ENCODE measurements around the gene CFAP298.
"Not testable (repeated sequence)": the region's sequence is repeated elsewhere in the genome, so short reads cannot be mapped to it uniquely, and the experiment has no call there.

The CFAP298 gene, protein sequence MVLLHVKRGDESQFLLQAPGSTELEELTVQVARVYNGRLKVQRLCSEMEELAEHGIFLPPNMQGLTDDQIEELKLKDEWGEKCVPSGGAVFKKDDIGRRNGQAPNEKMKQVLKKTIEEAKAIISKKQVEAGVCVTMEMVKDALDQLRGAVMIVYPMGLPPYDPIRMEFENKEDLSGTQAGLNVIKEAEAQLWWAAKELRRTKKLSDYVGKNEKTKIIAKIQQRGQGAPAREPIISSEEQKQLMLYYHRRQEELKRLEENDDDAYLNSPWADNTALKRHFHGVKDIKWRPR

DNA sequence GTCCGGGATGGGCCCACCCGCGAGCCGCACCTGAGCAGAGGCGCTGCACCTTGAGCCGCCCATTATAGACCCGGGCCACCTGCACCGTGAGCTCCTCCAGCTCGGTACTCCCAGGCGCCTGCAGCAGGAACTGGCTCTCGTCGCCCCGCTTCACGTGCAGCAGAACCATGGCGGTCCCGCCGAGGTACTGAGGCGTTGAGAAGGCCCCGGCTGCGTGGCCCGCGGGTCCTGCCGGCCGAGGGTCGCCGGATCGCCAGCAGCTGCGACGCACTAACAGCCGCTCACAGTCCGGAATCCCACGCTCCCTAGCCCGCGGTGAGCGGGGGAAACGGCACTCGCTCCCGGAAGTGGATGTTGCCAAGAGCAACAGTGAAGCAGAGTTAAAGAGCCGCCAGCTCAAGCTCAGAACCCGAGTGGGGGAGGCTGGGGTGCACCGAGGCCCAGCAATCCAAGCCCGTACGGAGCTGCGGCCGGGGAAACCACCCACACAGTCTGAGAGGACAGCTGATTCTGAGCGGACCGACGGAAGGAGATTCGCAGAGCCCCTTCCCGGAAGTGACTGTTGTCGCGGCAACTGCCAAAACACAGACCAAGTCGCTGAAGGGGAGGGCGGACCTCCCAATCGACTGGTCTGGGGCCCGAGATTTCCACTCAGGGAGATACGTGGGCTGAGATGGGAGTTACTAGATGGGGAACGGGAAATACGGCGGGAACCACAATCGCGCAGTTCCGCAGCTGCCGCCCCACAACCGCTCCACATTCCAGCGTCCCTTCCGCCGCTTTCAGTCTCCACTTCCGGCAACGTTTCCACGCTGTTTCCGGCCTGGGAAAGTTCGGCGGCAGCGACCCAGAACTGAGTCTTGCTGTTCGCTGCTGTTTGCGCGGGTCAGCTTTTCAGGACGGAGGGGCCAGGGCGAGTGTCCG is at the start of gene CFAP298:
CFAP298 (minus strand) TSS at position 303 of the 924 bp plus-strand sequence; CDS start at position 169, 134 bp downstream.
- H3K36me3 ChIP-seq (ENCODE audit: control insufficient read depth in 2 of 2, insufficient read depth in 2 of 2, low read length in 2 of 2), result peaks cover 8 to 19% of the 10 kb centered on the region in 2 donors
- peaks cover 6% of the 10 kb centered on the region in 2 donors for H3K4me1 ChIP-seq (ENCODE audit: control insufficient read depth in 2 of 2, insufficient read depth in 2 of 2, low read length in 2 of 2)
- peak within 1 kb of the TSS; percentile 94 to 99 for H3K4me3 ChIP-seq (ENCODE audit: low read length in 2 of 2)
- peak within 1 kb of the TSS; percentile 67 to 84 for H3K9ac ChIP-seq (ENCODE audit: low read depth in 1 of 2, low read length in 2 of 2)
- H3K27ac ChIP-seq (ENCODE audit: low read depth in 2 of 2, low read length in 2 of 2), result peak within 1 kb of the TSS; percentile 88 to 94
- no peaks in the 10 kb centered on the region for H3K9me3 ChIP-seq (ENCODE audit: control insufficient read depth in 2 of 2, low read length in 2 of 2)
- H3K27me3 ChIP-seq (ENCODE audit: control insufficient read depth in 2 of 2, insufficient read depth in 2 of 2, low read length in 2 of 2), result no peaks in the 10 kb centered on the region

DNA sequence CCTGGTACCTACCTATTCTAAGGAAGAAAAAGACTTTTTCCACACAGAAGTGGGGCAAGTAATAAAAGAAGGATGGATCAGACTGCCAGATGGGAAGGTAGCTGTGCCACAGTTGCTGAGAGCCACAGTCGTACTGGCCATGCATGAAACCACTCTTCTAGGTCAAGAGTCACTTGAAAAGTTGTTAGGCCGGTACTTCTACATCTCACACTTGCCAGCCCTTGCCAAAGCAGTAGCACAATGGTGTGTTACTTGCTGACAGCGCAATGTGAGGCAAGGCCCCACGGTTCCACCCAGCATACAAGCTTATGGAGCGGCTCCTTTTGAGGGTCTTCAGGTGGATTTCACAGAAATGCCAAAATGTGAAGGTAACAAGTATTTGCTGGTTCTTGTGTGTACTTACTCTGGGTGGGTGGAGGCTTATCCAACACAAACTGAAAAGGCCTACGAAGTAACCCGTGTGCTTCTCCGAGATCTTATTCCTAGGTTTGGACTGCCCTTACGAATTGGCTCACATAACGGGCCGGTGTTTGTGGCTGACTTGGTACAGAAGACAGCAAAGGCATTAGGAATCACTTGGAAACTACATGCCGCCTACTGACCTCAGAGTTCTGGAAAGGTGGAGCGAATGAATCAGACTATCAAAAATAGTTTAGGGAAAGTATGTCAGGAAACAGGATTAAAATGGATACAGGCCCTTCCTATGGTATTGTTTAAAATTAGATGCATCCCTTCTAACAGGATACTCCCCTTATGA is 49.0 kb upstream of the CFAP298 start:
- not testable (repeated sequence) for H3K4me3 ChIP-seq (ENCODE audit: low read length in 2 of 2); H3K4me1 ChIP-seq (ENCODE audit: control insufficient read depth in 2 of 2, insufficient read depth in 2 of 2, low read length in 2 of 2); H3K27me3 ChIP-seq (ENCODE audit: control insufficient read depth in 2 of 2, insufficient read depth in 2 of 2, low read length in 2 of 2); H3K9ac ChIP-seq (ENCODE audit: low read depth in 1 of 2, low read length in 2 of 2); H3K27ac ChIP-seq (ENCODE audit: low read depth in 2 of 2, low read length in 2 of 2)
- Histone ChIP-seq H3K36me3 (ENCODE audit: control insufficient read depth in 2 of 2, insufficient read depth in 2 of 2, low read length in 2 of 2) (peaks cover 44 to 47% of the 10 kb centered on the region in 2 donors), H3K9me3 (ENCODE audit: control insufficient read depth in 2 of 2, low read length in 2 of 2) (peaks cover 10 to 11% of the 10 kb centered on the region in 2 donors)

- Histone ChIP-seq H3K4me1 (ENCODE audit: control insufficient read depth in 2 of 2, insufficient read depth in 2 of 2, low read length in 2 of 2) (no peaks in the 10 kb centered on the region), H3K27me3 (ENCODE audit: control insufficient read depth in 2 of 2, insufficient read depth in 2 of 2, low read length in 2 of 2) (no peaks in the 10 kb centered on the region), H3K27ac (ENCODE audit: low read depth in 2 of 2, low read length in 2 of 2) (no peak overlapping the region), H3K36me3 (ENCODE audit: control insufficient read depth in 2 of 2, insufficient read depth in 2 of 2, low read length in 2 of 2) (peaks cover 23 to 24% of the 10 kb centered on the region in 2 donors), H3K9ac (ENCODE audit: low read depth in 1 of 2, low read length in 2 of 2) (no peak overlapping the region), H3K9me3 (ENCODE audit: control insufficient read depth in 2 of 2, low read length in 2 of 2) (no peaks in the 10 kb centered on the region), H3K4me3 (ENCODE audit: low read length in 2 of 2) (no peak overlapping the region)
Observed at GRCh38 chr21:32658524-32658923, 46.3 kb upstream of the CFAP298 start.

DNA sequence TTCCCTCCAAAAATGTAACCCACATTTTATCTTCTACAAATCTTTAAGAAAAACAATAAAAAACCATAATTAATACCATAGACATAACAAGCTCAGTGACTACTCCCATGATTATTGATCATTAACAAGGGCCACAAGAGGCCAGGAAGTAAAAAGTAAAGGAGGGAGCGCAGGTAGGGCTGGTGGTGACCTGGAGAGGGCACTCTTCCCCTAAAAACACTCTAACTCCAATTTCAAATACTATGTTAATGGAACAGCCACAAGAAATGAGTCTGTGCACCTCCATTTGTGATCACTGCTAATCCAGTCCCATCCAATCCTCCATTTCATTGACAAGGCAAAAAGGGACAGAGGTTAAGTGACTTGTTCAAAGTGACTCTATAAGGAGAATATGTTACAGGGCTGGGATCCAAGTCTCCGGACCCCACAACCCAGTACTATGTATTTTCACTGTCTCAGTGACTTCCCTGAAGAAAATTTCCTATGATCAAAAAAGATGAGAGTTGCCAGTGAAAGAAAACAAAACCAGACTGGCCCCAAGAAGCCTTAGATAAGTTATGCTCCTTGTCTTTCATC is 41.2 kb upstream of the CFAP298 start:
- Histone ChIP-seq H3K27me3 (ENCODE audit: control insufficient read depth in 2 of 2, insufficient read depth in 2 of 2, low read length in 2 of 2) (no peaks in the 10 kb centered on the region), H3K4me3 (ENCODE audit: low read length in 2 of 2) (no peak overlapping the region), H3K36me3 (ENCODE audit: control insufficient read depth in 2 of 2, insufficient read depth in 2 of 2, low read length in 2 of 2) (peaks cover 13 to 28% of the 10 kb centered on the region in 2 donors), H3K9me3 (ENCODE audit: control insufficient read depth in 2 of 2, low read length in 2 of 2) (no peaks in the 10 kb centered on the region), H3K4me1 (ENCODE audit: control insufficient read depth in 2 of 2, insufficient read depth in 2 of 2, low read length in 2 of 2) (no peaks in the 10 kb centered on the region), H3K9ac (ENCODE audit: low read depth in 1 of 2, low read length in 2 of 2) (no peak overlapping the region), H3K27ac (ENCODE audit: low read depth in 2 of 2, low read length in 2 of 2) (no peak overlapping the region)

DNA sequence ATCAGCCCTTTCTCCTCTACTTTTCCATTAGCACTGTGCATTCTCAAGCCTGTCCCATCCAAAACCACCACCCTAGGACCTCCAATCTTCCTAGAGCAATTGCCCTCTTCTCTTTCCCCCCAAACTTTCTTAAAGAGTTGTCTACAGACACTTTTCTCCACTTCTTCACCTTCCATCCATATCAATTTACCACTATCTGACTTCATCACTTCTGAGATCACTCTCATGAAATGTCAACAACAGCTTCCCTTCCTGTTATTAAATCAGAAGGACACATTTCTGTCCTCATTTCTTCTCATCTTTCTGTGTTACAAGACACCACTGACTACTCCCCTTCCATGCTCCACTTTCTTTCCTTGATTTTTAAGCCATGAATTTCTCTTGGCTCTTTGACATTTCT is 36.0 kb upstream of the CFAP298 start:
- H3K4me3 ChIP-seq (ENCODE audit: low read length in 2 of 2), result no peak overlapping the region
- H3K36me3 ChIP-seq (ENCODE audit: control insufficient read depth in 2 of 2, insufficient read depth in 2 of 2, low read length in 2 of 2), result peaks cover 34 to 37% of the 10 kb centered on the region in 2 donors

DNA sequence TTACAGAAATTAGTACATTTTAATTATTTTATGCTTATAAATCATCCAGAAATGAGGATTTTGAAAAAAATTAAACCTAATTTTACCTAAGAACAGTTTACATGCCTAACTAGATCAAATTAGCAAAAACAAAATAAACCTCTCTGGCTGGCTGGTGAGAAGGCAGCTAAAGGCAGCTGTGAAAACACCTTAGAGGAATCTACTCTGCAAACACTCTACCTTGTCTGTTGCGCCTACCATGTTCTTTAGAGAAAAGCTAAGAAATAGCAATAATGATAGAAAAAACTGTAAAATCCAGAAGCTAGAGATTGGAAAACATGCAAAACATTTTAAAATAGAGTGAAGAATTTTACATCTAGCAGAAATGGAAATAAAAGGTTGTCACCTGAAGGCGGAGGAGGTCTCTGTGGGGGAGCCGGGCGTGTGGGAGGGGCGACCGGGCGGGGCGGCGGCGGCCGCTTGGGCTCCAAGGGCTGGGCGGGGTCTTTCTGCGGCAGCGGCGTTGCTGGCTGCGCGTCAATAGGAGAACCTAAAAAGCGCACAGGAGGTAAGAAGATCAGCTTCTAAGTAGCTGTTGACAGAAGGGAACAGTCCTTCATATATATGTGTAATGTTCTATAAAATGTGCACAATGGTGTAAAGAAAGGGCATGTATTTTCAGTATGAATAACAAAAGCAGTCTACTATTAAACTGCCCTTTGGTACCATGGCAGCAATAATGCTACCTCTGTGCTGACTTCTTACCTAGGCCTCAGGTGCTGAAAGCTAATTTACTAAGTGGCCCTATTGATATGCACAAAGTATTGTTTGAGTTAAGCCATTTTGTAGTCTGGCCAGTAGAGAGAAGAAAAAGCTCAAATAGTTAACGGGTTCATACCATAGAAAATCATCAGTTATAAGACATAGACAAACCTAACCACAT is 33.3 kb upstream of the CFAP298 start:
- no peak overlapping the region for H3K9ac ChIP-seq (ENCODE audit: low read depth in 1 of 2, low read length in 2 of 2)
- no peaks in the 10 kb centered on the region for H3K4me1 ChIP-seq (ENCODE audit: control insufficient read depth in 2 of 2, insufficient read depth in 2 of 2, low read length in 2 of 2)
- H3K4me3 ChIP-seq (ENCODE audit: low read length in 2 of 2), result no peak overlapping the region
- peaks cover 46 to 48% of the 10 kb centered on the region in 2 donors for H3K36me3 ChIP-seq (ENCODE audit: control insufficient read depth in 2 of 2, insufficient read depth in 2 of 2, low read length in 2 of 2)
- H3K27ac ChIP-seq (ENCODE audit: low read depth in 2 of 2, low read length in 2 of 2), result no peak overlapping the region
- no peaks in the 10 kb centered on the region for H3K9me3 ChIP-seq (ENCODE audit: control insufficient read depth in 2 of 2, low read length in 2 of 2)
- no peaks in the 10 kb centered on the region for H3K27me3 ChIP-seq (ENCODE audit: control insufficient read depth in 2 of 2, insufficient read depth in 2 of 2, low read length in 2 of 2)

More for the DNA sequence above, 36.0 kb upstream of the CFAP298 start:
- no peak overlapping the region for H3K27ac ChIP-seq (ENCODE audit: low read depth in 2 of 2, low read length in 2 of 2)
- no peaks in the 10 kb centered on the region for H3K9me3 ChIP-seq (ENCODE audit: control insufficient read depth in 2 of 2, low read length in 2 of 2)
- no peaks in the 10 kb centered on the region for H3K27me3 ChIP-seq (ENCODE audit: control insufficient read depth in 2 of 2, insufficient read depth in 2 of 2, low read length in 2 of 2)
- no peak overlapping the region for H3K9ac ChIP-seq (ENCODE audit: low read depth in 1 of 2, low read length in 2 of 2)
- H3K4me1 ChIP-seq (ENCODE audit: control insufficient read depth in 2 of 2, insufficient read depth in 2 of 2, low read length in 2 of 2), result no peaks in the 10 kb centered on the region

- H3K27ac ChIP-seq (ENCODE audit: low read depth in 2 of 2, low read length in 2 of 2), result no peak overlapping the region
- no peak overlapping the region for H3K4me3 ChIP-seq (ENCODE audit: low read length in 2 of 2)
- H3K4me1 ChIP-seq (ENCODE audit: control insufficient read depth in 2 of 2, insufficient read depth in 2 of 2, low read length in 2 of 2), result no peaks in the 10 kb centered on the region
- no peaks in the 10 kb centered on the region for H3K9me3 ChIP-seq (ENCODE audit: control insufficient read depth in 2 of 2, low read length in 2 of 2)
- H3K36me3 ChIP-seq (ENCODE audit: control insufficient read depth in 2 of 2, insufficient read depth in 2 of 2, low read length in 2 of 2), result peaks cover 50 to 57% of the 10 kb centered on the region in 2 donors
- H3K9ac ChIP-seq (ENCODE audit: low read depth in 1 of 2, low read length in 2 of 2), result no peak overlapping the region
- no peaks in the 10 kb centered on the region for H3K27me3 ChIP-seq (ENCODE audit: control insufficient read depth in 2 of 2, insufficient read depth in 2 of 2, low read length in 2 of 2)
Observed at GRCh38 chr21:32641710-32642698, 29.8 kb upstream of the CFAP298 start.

GRCh38 chr21:32626621-32627196 is 14.5 kb upstream of the CFAP298 start:
- no peaks in the 10 kb centered on the region for H3K4me1 ChIP-seq (ENCODE audit: control insufficient read depth in 2 of 2, insufficient read depth in 2 of 2, low read length in 2 of 2)
- H3K4me3 ChIP-seq (ENCODE audit: low read length in 2 of 2), result no peak overlapping the region
- H3K27me3 ChIP-seq (ENCODE audit: control insufficient read depth in 2 of 2, insufficient read depth in 2 of 2, low read length in 2 of 2), result peaks cover 0 to 3% of the 10 kb centered on the region in 2 donors
- H3K9ac ChIP-seq (ENCODE audit: low read depth in 1 of 2, low read length in 2 of 2), result no peak overlapping the region
- no peaks in the 10 kb centered on the region for H3K9me3 ChIP-seq (ENCODE audit: control insufficient read depth in 2 of 2, low read length in 2 of 2)
- no peak overlapping the region for H3K27ac ChIP-seq (ENCODE audit: low read depth in 2 of 2, low read length in 2 of 2)
- peaks cover 16 to 20% of the 10 kb centered on the region in 2 donors for H3K36me3 ChIP-seq (ENCODE audit: control insufficient read depth in 2 of 2, insufficient read depth in 2 of 2, low read length in 2 of 2)

All from mucosa of rectum (tissue), 2 donors.